Upper lobe of left lung (tissue), 4 donors: ENCODE measurements around the gene NANP.

Experiments used
- EP300 ChIP-seq, 4 donors: sonication (generic); formaldehyde crosslinking; IDR thresholded peaks; one replicate each; pipeline ENCODE4 v1.5.1; 2017; ENCODE audit warnings: antibody characterized with exemption in 4 of 4, control low read depth in 2 of 4
- POLR2A ChIP-seq, 4 donors: fragments of 450-650 bp; IDR thresholded peaks; one replicate each; pipeline ENCODE4 v1.5.1; 2016 to 2017; ENCODE audit warnings: antibody characterized with exemption in 4 of 4, mild to moderate bottlenecking in 2 of 4

DNA sequence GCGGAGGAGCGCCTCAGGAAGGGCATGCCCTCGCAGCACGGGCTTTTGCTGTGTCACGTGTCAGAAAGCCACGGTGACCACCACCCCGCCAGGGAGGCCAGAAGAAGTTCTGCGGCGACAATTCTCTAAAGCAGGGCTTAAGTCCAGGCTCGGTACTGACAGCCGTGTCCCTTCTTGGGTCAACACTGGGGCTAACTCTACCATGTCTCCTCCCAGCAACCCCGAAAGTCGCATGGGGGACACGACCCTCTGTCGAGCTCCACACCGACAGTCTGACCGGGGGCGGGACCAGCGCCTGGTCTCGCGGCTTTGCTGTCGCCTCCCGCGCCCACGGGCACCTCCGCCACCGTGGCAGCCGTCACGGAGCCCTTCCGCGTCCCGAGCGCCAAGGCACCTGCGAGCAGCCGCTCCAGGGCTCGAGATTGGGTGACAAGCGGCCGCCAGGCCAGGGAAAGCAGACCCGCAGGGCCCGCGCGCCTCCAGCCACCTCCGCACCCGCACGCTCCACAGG, 534 bp downstream of the NANP start:
- TF ChIP-seq EP300 (IDR thresholded peaks at IDR 0.05) (no peak), POLR2A (IDR thresholded peaks at IDR 0.05) (no peak)
